Epidermal melanocyte (primary cell): ENCODE data around the gene BCL6B.
"Not testable (repeated sequence)": the region's sequence is repeated elsewhere in the genome, so short reads cannot be mapped to it uniquely, and the experiment has no call there.

Experiments
- DNase-seq: peaks from one replicate; pipeline ENCODE4 v3.0.0; 2011; ENCODE audit warnings: low spot score; ENCODE audit not compliant: insufficient read length

BCL6B gene

GRCh38 chr17:7022781-7023571 is at the start of gene BCL6B:
Gene BCL6B (plus strand): TSS chr17:7023050. CDS start chr17:7023672, 622 bp downstream.
- peak; percentile 3 for DNase-seq

- not testable (repeated sequence) for DNase-seq
These were observed 43.4 kb upstream of the BCL6B start for GRCh38 chr17:6979440-6979839.

- DNase-seq, result no peak
These were observed 41.4 kb upstream of the BCL6B start for GRCh38 chr17:6981426-6981825.

- DNase-seq, result no peak
These were observed 37.6 kb upstream of the BCL6B start for GRCh38 chr17:6985266-6985665.

GRCh38 chr17:6986676-6987075 is 36.2 kb upstream of the BCL6B start:
- no peak for DNase-seq

GRCh38 chr17:6989779-6990178 is 33.1 kb upstream of the BCL6B start:
- DNase-seq, result no peak

GRCh38 chr17:6993613-6994056 is 29.2 kb upstream of the BCL6B start:
- DNase-seq, result not testable (repeated sequence)

- no peak for DNase-seq
These were observed 28.7 kb upstream of the BCL6B start for GRCh38 chr17:6994118-6994598.

GRCh38 chr17:6994666-6995256 is 28.1 kb upstream of the BCL6B start:
- DNase-seq, result no peak

- DNase-seq, result no peak
These were observed 27.2 kb upstream of the BCL6B start, which contains the start of gene ALOX12 for GRCh38 chr17:6995500-6996255. Gene ALOX12 (plus strand): TSS chr17:6996049. CDS start chr17:6996118, 69 bp downstream.

- DNase-seq, result no peak
These were observed 26.4 kb upstream of the BCL6B start for GRCh38 chr17:6996256-6997011.

GRCh38 chr17:6997171-6997570 is 25.7 kb upstream of the BCL6B start:
- DNase-seq, result no peak

GRCh38 chr17:6998855-6999508 is 23.9 kb upstream of the BCL6B start:
- no peak for DNase-seq

GRCh38 chr17:7001318-7001961 is 21.4 kb upstream of the BCL6B start:
- DNase-seq, result no peak

GRCh38 chr17:7002288-7003047 is 20.4 kb upstream of the BCL6B start:
- no peak for DNase-seq

- no peak for DNase-seq
These were observed 19.1 kb upstream of the BCL6B start for GRCh38 chr17:7003745-7004144.

GRCh38 chr17:7004398-7005253 is 18.2 kb upstream of the BCL6B start:
- DNase-seq, result peak; percentile 64

GRCh38 chr17:7005716-7006115 is 17.1 kb upstream of the BCL6B start:
- DNase-seq, result no peak
